GM12891 (cell line): ENCODE data around the gene PHACTR3.

ENCODE experiments used
- PAX5 ChIP-seq: IDR thresholded peaks from 2 replicates; pipeline ENCODE4 v1.6.1; 2011; ENCODE audit warnings: low read length, moderate library complexity, mild to moderate bottlenecking; ENCODE audit not compliant: insufficient read depth, severe bottlenecking
- POLR2A ChIP-seq: IDR thresholded peaks from 2 replicates; pipeline ENCODE4 v1.6.1; 2011; ENCODE audit warnings: low read depth, low read length, control low read depth
- POLR2AphosphoS5 ChIP-seq: IDR thresholded peaks from 2 replicates; pipeline ENCODE4 v1.6.1; 2011; ENCODE audit warnings: low read depth, low read length, control low read depth
- SPI1 ChIP-seq: IDR thresholded peaks from 2 replicates; pipeline ENCODE4 v1.6.1; 2011; ENCODE audit warnings: low read depth, low read length, control low read depth
- TAF1 ChIP-seq: IDR thresholded peaks from 2 replicates; pipeline ENCODE4 v1.6.1; 2011; ENCODE audit warnings: low read depth, low read length, control low read depth

GRCh38 chr20:59662161-59662560 is 57.8 kb downstream of the PHACTR3 start:
- TF ChIP-seq POLR2AphosphoS5 = no peak
- no peak for TF ChIP-seq POLR2A
- TF ChIP-seq PAX5 = no peak
- no peak for TF ChIP-seq SPI1
- no peak for TF ChIP-seq TAF1
